HTERT RPE-1 (cell line): ENCODE measurements around the gene SECISBP2L.

ENCODE experiments used
- in situ Hi-C: fragments of 300-500 bp; cut with MboI; formaldehyde crosslinking; loops from 4 replicates; pipeline ENCODE4 v1.14.3; 2020; ENCODE audit warnings: low sequenced_read_pairs

Gene SECISBP2L

DNA sequence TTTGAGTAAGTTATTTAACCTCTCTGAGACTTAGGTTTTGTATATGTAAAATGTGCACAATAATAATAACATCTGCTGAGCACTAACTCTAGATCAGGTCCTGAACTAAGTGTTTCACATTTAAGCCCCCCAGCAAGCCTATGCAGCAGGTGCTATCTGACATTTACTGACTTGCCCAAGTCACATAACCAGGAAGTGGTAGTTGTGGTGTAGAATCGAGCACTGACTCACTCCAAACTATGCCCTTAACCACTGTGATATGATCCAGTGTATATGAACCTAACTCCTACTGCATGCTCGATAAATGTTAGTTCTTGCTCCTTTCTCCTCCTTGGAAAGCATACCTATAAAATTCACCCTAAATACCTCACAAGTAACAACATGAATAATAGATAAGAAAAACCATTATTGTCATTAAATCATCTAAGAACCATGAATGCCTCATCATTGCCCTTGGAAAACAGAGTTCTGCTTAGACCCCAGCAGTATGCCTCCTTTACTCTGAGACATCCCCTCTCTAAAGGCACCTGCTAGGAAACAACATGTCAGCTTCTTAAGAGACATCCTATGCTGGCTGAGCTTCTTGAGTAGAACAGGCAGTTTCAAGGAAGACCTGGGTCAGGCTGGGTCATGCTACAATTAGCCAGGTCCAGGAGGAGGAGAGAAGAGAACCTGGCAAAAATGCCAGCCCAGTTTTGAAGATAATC is 79.5 kb downstream of the SECISBP2L start:
- in situ Hi-C loops, result no loop called here

DNA sequence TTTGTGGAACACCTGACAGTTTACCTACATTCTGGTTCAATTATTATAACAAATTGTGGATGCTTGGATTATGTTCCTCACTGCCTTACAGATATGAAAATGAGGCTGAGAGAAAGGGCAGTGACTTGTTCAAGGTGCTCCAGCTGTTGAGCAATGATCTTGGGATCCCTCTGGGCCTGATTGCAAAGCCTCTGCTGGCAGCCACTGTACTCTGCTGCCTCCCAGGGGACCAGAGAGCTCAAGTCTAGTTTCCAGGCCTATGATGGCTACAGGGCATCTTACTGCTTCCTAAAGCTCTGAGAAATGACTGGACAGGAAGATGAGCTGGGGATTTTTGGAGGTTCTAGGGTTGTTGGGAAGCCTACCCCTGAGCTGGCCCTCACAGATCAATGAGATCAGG is 80.3 kb downstream of the SECISBP2L start:
- in situ Hi-C loops, result no loop called here

DNA sequence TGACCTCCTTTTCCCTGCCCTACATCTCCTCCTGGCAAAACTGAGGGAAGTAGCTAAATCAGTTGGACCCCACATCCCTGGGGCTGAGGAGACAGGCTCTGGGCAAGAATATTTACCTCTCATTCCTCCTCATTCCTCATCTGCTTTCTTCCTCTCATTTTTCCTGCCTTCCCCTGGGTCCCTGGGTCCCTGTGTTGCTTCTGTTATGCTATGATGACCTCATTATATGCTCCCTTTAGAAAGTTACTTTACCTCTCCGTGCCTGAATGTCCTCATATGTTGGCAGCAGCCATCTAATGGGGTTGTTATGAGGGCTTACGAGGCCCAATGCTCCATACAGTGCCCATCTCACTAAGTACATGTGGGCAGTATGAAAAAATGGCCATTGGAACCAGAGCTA is 81.3 kb downstream of the SECISBP2L start:
- in situ Hi-C loops, result no loop called here

GRCh38 chr15:48963524-48964113 is 82.6 kb downstream of the SECISBP2L start, which contains the start of gene SHC4:
Gene SHC4 (minus strand): TSS chr15:48963919. CDS start chr15:48963015, 904 bp downstream.
- in situ Hi-C loops, result no loop called here

GRCh38 chr15:48962662-48963523 is 83.4 kb downstream of the SECISBP2L start:
- in situ Hi-C loops, result no loop called here

- in situ Hi-C loops, result no loop called here
These were observed 90.3 kb downstream of the SECISBP2L start for GRCh38 chr15:48955967-48956366.

GRCh38 chr15:48955370-48955769 is 90.9 kb downstream of the SECISBP2L start:
- in situ Hi-C loops, result no loop called here

GRCh38 chr15:48954538-48954937 is 91.7 kb downstream of the SECISBP2L start:
- in situ Hi-C loops, result no loop called here

DNA sequence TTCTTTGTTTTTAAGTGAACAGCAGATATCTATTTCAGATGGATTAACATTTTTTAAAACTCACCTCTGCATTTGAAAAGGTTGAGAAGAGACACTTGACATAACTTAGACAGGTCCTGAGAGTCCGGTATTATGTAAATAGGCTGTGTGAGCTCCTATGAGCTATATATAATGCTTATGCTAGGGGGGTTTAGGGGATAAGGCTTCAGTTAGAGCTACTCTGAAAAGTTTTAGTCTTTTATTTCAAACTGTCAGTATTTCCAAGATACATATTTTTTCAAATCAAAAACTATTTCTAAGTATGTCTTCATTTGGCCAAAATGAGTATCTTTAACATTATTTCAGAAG is 99.4 kb downstream of the SECISBP2L start:
- in situ Hi-C loops, result no loop called here

GRCh38 chr15:48946074-48946839 is 100.0 kb downstream of the SECISBP2L start:
- in situ Hi-C loops, result no loop called here

DNA sequence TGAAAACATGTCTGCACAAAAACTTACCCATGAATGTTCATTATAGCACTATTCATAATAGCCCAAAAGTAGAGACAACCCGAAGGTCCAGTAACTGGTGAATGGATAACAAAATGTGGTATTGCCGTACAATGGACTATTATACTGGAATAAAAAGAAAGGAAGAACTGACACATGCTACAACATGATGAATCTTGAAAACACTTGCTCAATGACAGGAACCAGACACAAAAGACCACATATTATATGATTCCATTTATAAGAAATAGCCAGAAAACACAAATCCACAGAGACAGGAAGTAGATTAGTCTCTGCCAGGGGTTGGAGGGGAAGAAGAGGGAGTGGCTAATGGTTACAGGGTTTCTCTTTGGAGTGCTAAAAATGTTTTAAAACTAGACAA is 100.9 kb downstream of the SECISBP2L start:
- in situ Hi-C loops, result no loop called here

DNA sequence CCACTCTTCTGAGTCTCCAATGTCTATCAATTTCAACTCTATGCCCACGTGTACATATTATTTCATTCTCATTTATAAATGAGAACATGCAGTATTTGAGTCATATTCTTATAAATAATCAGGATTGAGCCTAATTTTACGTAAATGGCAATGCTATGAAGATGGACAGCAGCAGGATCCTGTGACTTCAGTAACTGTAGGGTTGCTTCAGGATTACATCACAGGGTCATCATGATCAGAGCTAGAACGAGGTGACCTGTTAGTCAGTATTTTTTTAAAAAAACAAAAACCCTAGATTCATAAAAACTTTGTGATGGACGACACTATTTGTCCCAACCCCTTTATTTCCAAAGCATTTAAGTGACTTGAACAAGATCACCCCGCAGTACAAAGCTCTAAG is 104.3 kb downstream of the SECISBP2L start:
- in situ Hi-C loops, result no loop called here

DNA sequence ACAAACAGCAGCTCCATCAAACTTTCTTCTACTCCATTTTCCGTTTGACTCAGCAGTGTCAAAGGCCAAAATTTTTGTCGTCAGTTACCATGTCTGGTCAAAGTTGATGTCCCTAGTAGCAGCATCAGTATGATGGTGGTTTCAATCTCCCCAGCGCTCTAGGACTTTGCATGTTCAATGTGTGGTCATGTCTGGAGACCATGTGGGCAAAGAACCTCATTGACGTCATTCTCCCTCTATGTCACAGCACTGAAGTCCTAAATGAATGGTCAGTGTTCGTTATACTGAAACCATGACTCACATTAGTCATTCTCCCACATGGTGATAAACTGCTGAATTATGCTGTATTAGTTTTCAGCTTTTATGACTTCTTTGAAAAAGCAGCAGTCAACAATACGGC is 105.7 kb downstream of the SECISBP2L start:
- in situ Hi-C loops, result no loop called here

GRCh38 chr15:48939648-48940047 is 106.6 kb downstream of the SECISBP2L start:
- in situ Hi-C loops, result no loop called here
